ENCODE measurements around the gene GDPD3. TPM values are rescaled to one million over a fixed set of nuclear protein-coding genes. Genes with fewer than 3 reads are reported as not detected.

GDPD3 gene
- total and polyA plus RNA-seq, 2 of the 13 experiments (the other 11 are each of a cell fraction or from before 2014, with no cell fraction given): 18.7 to 20.6 TPM

- TF ChIP-seq SKIL (CRISPR knock-in tag; IDR thresholded peaks at IDR 0.05; ENCODE audit: borderline replicate concordance): peak; percentile 22; the same call in 1 of the 2 replicates
- peak; percentile 59; the same call in 1 of the 2 replicates for TF ChIP-seq ZNF550 (CRISPR knock-in tag; IDR thresholded peaks at IDR 0.05; ENCODE audit: borderline replicate concordance)
- TF ChIP-seq GTF3A (CRISPR knock-in tag; conservative IDR thresholded peaks at IDR 0.05): 0 out of 2 replicates have a peak, but pooled peaks have one; percentile 29
- TF ChIP-seq ZNF530 (CRISPR knock-in tag; IDR thresholded peaks at IDR 0.05; ENCODE audit: low read depth): no peak
- TF ChIP-seq MTF2 (CRISPR knock-in tag; IDR thresholded peaks at IDR 0.05; ENCODE audit: borderline replicate concordance): no peak
- peak; percentile 93; the same call in 1 of the 2 replicates for TF ChIP-seq ZNF691 (CRISPR knock-in tag; IDR thresholded peaks at IDR 0.05; ENCODE audit: borderline replicate concordance, low read depth)
- TF ChIP-seq NCOA1 (CRISPR knock-in tag; IDR thresholded peaks at IDR 0.05): peak; percentile 40; the same call in 1 of the 2 replicates
- TF ChIP-seq NAIF1 (CRISPR knock-in tag; IDR thresholded peaks at IDR 0.05; ENCODE audit: borderline replicate concordance): no peak
- no peak; the same call in 1 of the 2 replicates for TF ChIP-seq HOXA5 (CRISPR knock-in tag; IDR thresholded peaks at IDR 0.05)
- TF ChIP-seq RXRA (CRISPR knock-in tag; IDR thresholded peaks at IDR 0.05): peak; percentile 70
- no peak for TF ChIP-seq TERF1 (CRISPR knock-in tag; IDR thresholded peaks at IDR 0.05)
- TF ChIP-seq HMGXB3 (CRISPR knock-in tag; IDR thresholded peaks at IDR 0.05; ENCODE audit: borderline replicate concordance): no peak
- TF ChIP-seq ZNF326 (CRISPR knock-in tag; IDR thresholded peaks at IDR 0.05; ENCODE audit: borderline replicate concordance): no peak
- no peak for TF ChIP-seq CAMTA2 (CRISPR knock-in tag; IDR thresholded peaks at IDR 0.05; ENCODE audit: borderline replicate concordance)
- TF ChIP-seq ZBTB26 (CRISPR knock-in tag; IDR thresholded peaks at IDR 0.05; ENCODE audit: borderline replicate concordance): 0 out of 2 replicates have a peak, but pooled peaks have one; percentile 36
- TF ChIP-seq MZF1 (CRISPR knock-in tag; IDR thresholded peaks at IDR 0.05; ENCODE audit: borderline replicate concordance): no peak
- no peak for TF ChIP-seq ZNF17 (CRISPR knock-in tag; IDR thresholded peaks at IDR 0.05)
- peak; percentile 60; the same call in 1 of the 2 replicates for TF ChIP-seq ZNF350 (CRISPR knock-in tag; IDR thresholded peaks at IDR 0.05; ENCODE audit: borderline replicate concordance, low read depth)
Observed at GRCh38 chr16:30096105-30096861, 17.1 kb downstream of the GDPD3 start, which contains the start of gene YPEL3 (continued).

Measured in HepG2 (cell line).